ENCODE results near the gene GPR180.

DNA sequence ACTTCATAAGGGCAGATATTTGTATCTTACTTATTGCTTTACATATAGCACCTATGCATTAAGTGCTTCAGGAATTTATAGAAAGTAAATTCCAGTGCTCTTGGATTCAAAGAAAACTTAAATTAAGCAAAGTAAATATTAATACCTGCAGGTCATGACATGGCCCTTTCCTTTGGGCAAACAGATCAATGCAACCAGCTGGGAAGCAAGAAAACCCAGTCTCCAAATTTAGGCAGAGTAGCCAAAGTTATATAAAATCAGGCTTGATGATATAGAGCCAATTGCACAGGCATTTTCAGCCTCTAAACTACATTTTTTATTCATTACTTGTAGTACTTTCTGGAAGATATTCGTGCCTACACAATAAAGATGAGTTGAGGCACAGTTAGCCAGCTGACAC lies 22.6 kb upstream of the GPR180 start:
- no peak for TF ChIP-seq CTCF (IDR thresholded peaks at IDR 0.05)
- no peak for TF ChIP-seq POLR2A (IDR thresholded peaks at IDR 0.05)
